Epithelial cell of esophagus (primary cell): ENCODE measurements around the gene PDE6H.

Experiments
- DNase-seq: peaks from one replicate; pipeline ENCODE4 v3.0.0; 2010; ENCODE audit warnings: low read depth
- H3K4me3 ChIP-seq: 2 replicates; pipeline ENCODE4 v1.5.1; 2011; ENCODE audit warnings: mild to moderate bottlenecking, low read length, control low read depth
- TF ChIP-seq, protein P1 (sequence below): IDR thresholded peaks from 2 replicates; pipeline ENCODE4 v1.5.1; 2011; ENCODE audit warnings: low read depth, mild to moderate bottlenecking, low read length, control low read depth, inconsistent platforms; ENCODE audit not compliant: insufficient read depth; ENCODE audit errors: missing control alignments

Gene PDE6H

DNA sequence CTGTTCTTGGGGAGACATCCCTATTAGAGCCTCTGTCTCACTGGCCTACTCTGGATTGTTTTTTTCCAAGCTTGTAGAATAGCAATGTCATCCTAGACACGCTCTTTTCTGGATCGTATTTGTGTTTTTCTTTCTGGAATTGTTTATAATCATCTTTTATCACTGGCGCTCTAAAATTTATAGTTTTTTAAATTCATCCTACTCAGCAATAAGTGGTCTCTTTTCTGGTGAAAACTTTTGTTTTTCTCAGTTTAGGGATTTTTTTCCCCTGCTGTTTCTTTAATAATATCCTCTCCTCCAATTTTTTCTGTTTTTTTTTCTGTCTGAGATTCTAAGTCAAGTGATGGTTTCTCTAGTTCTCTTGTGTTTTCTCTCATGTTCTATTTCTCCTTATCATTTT, 25.2 kb downstream of the PDE6H start:
- H3K4me3 ChIP-seq = no peak overlapping the region
- TF ChIP-seq, protein P1, sequence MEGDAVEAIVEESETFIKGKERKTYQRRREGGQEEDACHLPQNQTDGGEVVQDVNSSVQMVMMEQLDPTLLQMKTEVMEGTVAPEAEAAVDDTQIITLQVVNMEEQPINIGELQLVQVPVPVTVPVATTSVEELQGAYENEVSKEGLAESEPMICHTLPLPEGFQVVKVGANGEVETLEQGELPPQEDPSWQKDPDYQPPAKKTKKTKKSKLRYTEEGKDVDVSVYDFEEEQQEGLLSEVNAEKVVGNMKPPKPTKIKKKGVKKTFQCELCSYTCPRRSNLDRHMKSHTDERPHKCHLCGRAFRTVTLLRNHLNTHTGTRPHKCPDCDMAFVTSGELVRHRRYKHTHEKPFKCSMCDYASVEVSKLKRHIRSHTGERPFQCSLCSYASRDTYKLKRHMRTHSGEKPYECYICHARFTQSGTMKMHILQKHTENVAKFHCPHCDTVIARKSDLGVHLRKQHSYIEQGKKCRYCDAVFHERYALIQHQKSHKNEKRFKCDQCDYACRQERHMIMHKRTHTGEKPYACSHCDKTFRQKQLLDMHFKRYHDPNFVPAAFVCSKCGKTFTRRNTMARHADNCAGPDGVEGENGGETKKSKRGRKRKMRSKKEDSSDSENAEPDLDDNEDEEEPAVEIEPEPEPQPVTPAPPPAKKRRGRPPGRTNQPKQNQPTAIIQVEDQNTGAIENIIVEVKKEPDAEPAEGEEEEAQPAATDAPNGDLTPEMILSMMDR = no peak
- DNase-seq = no peak

DNA sequence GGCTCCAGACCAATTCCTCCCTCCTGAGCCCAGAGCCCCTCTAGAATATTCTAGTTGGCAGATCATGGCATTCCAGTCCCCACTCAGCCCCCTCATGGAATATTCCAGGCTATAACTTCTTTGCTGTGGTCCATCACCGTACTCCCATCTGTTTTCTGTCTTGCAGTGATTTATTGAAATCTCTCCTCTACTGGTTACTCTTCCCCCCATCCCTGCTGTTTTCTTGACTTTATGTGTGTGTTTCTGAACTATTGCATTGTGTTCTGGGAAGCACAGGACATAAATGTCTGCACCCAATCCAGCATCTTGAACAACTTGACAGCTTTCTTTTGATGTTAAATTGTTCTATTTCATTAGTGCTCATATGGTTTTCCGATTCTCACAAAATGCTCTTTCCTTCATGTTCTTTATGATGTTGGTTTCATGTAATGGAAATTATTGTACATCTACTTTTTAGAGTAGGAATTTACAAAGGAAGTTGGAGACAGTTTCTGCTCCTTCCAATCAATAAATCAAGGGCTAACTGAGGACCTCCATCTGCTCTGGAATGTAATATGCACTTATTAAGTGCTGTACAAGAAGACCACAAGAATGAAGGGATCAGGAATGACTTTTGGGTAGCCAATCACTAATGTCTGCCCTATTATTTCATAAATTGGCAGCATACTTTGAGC, 26.3 kb downstream of the PDE6H start:
- DNase-seq = no peak
- no peak overlapping the region for H3K4me3 ChIP-seq
- TF ChIP-seq, protein P1 = no peak

DNA sequence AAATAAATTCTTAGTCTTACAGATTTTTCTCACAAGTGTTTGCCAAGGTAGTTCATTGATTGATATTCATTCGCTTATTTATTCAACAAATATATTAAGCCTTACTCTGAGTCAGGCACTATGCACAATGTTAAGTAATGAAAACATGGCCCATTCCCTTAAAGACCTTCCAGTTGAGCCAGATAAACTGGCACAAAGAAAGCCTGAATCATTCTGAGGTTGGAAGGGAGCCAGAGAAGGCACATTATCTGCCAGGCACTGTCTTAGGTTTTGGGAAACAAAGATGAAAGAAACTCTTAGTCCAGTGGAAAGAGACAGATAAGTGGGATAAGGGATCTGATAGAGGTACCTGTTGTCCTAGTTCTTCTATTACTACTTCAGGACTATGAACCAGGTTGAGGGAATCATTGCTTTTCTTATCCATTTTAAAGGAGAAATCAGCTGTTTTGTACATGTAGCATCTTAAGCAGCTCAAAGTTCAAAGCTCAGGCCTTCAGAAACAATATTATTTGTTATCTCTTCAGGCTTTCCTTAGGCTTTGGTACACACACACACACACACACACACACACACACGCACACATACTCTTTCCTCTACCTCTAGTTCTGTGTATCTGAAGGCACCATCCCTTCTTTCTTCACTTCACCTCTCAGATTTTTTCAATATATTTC, 27.0 kb downstream of the PDE6H start:
- TF ChIP-seq, protein P1 = no peak
- peak; percentile 86 for DNase-seq
- H3K4me3 ChIP-seq = no peak overlapping the region

DNA sequence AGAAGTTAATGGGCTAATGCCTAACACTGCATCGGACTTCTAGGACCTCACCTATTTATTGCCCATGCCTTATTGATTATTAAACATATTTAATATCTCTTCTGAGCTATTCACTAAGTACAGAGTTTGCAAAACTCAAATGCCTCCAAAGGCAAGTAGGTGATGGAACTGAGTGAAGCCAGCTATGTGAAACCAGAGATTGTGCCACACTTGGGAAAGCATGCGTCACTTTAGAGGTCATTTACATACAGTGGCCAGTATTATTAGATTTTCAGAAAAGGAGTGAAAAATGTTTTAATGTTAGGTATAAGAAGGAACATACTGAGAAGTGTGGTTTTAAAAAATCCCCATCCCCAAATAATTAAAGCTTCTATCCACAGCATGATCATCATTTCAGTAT, 27.7 kb downstream of the PDE6H start:
- TF ChIP-seq, protein P1 = no peak
- no peak overlapping the region for H3K4me3 ChIP-seq
- no peak for DNase-seq

DNA sequence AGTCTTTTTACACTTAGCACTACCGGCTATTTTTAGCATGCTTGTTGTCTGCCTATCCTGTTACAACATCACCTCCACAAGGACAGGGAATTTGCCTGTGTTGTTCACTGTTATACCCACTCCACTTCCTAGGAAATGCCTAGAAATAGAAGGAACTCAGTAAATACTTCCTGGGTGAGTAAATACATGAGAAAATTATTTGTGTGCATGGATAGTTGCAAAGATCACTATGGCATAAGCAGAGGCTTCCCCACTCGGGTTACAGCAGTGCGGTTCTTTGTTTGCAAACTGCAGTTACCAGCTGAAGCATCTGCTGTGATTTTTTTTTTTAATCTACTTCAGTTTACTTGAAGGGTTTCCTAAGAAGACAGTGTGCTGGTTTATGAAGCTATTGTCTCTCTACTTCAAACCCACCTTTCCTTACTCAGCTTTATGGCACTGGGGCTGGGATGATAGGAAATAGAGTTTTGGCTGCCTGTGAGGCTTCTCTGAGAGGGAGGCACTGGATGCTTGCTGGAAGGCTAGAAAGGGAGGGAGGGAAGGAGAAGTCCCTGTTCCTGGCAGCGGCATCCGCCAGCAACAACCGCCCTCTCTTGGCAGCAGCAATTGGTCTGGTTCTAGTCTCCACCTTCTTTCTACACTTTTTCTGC, 29.0 kb downstream of the PDE6H start:
- TF ChIP-seq, protein P1 = no peak
- peak; percentile 11 for DNase-seq
- H3K4me3 ChIP-seq = no peak overlapping the region

DNA sequence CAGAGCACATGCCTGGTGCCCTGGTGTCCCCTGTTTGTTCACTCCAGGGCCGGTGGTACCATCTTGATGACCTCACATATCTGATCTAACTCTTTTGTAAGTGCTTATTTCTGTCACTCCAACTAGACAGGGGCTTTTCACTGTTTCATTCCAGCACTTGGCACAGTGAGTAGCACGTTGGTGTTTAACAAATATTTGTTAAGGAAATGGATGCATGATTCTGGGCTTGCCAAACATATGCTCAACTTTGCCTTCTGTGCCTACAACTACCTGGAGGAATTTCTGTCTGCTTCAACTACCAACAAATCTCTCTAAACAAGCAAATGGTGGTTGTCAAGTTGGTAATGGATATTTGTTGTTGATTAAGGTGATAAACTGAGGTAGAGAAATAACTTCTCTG, 31.6 kb downstream of the PDE6H start:
- TF ChIP-seq, protein P1 = no peak
- no peak overlapping the region for H3K4me3 ChIP-seq
- DNase-seq = no peak
